ENCODE measurements around the gene DOCK2. TPM values are rescaled to one million over a fixed set of nuclear protein-coding genes. Genes with fewer than 3 reads are reported as not detected.
"Not testable (repeated sequence)": the region's sequence is repeated elsewhere in the genome, so short reads cannot be mapped to it uniquely, and the experiment has no call there.

Gene DOCK2
- total RNA-seq, 1 donor from 2014 or later: 214 TPM

- Mint-ChIP-seq H3K4me3 (no peak overlapping the region), H3K36me3 (ENCODE audit: low read depth) (peaks cover 51% of the 10 kb centered on the region), H3K27ac (peak overlapping the region; percentile 69), H3K4me1 (ENCODE audit: low read depth) (peaks cover 80% of the 10 kb centered on the region), H3K27me3 (ENCODE audit: insufficient read depth) (no peaks in the 10 kb centered on the region), H3K9me3 (no peaks in the 10 kb centered on the region)
- intact Hi-C loops (cut with micrococcal nuclease): loop anchor here (10.0 kb wide), 2 partner anchors 217 to 533 kb away; partner anchors contain the start of gene SPDL1
- no peak for DNase-seq (ENCODE audit: low spot score)
Measured at GRCh38 chr5:169801324-169801777, 164.3 kb downstream of the DOCK2 start.

GRCh38 chr5:169801781-169802180, 164.7 kb downstream of the DOCK2 start:
- H3K27ac Mint-ChIP-seq: peak overlapping the region; percentile 69
- H3K27me3 Mint-ChIP-seq (ENCODE audit: insufficient read depth): no peaks in the 10 kb centered on the region
- no peak overlapping the region for H3K4me3 Mint-ChIP-seq
- intact Hi-C loops (cut with micrococcal nuclease): loop anchor here (10.0 kb wide), 2 partner anchors 217 to 533 kb away; partner anchors contain the start of gene SPDL1
- peaks cover 80% of the 10 kb centered on the region for H3K4me1 Mint-ChIP-seq (ENCODE audit: low read depth)
- no peaks in the 10 kb centered on the region for H3K9me3 Mint-ChIP-seq
- peaks cover 46% of the 10 kb centered on the region for H3K36me3 Mint-ChIP-seq (ENCODE audit: low read depth)
- no peak for DNase-seq (ENCODE audit: low spot score)

GRCh38 chr5:169803077-169803981, 166.3 kb downstream of the DOCK2 start:
- intact Hi-C loops (cut with micrococcal nuclease): loop anchor here (10.0 kb wide), 2 partner anchors 219 to 531 kb away; partner anchors contain the start of gene SPDL1
- peaks cover 67% of the 10 kb centered on the region for H3K4me1 Mint-ChIP-seq (ENCODE audit: low read depth)
- H3K27me3 Mint-ChIP-seq (ENCODE audit: insufficient read depth): no peaks in the 10 kb centered on the region
- no peaks in the 10 kb centered on the region for H3K9me3 Mint-ChIP-seq
- peaks cover 41% of the 10 kb centered on the region for H3K36me3 Mint-ChIP-seq (ENCODE audit: low read depth)
- H3K27ac Mint-ChIP-seq: peak overlapping the region; percentile 47
- H3K4me3 Mint-ChIP-seq: no peak overlapping the region
- DNase-seq (ENCODE audit: low spot score): no peak

- DNase-seq (ENCODE audit: low spot score): no peak
- Mint-ChIP-seq H3K27me3 (ENCODE audit: insufficient read depth) (no peaks in the 10 kb centered on the region), H3K36me3 (ENCODE audit: low read depth) (peaks cover 36% of the 10 kb centered on the region), H3K9me3 (no peaks in the 10 kb centered on the region), H3K4me3 (peak overlapping the region; percentile 73), H3K4me1 (ENCODE audit: low read depth) (peaks cover 59% of the 10 kb centered on the region), H3K27ac (peak overlapping the region; percentile 97)
- intact Hi-C loops (cut with micrococcal nuclease): loop anchor here (1.0 to 10.0 kb wide), 11 partner anchors 9 to 1226 kb away; partner anchors contain the start of genes DOCK2, PANK3 and SPDL1
Measured at GRCh38 chr5:169804861-169805260, 167.8 kb downstream of the DOCK2 start.

- no peaks in the 10 kb centered on the region for H3K9me3 Mint-ChIP-seq
- DNase-seq (ENCODE audit: low spot score): peak; percentile 25
- no peaks in the 10 kb centered on the region for H3K27me3 Mint-ChIP-seq (ENCODE audit: insufficient read depth)
- H3K4me3 Mint-ChIP-seq: peak overlapping the region; percentile 51
- peaks cover 35% of the 10 kb centered on the region for H3K36me3 Mint-ChIP-seq (ENCODE audit: low read depth)
- peak overlapping the region; percentile 97 for H3K27ac Mint-ChIP-seq
- intact Hi-C loops (cut with micrococcal nuclease): loop anchor here (1.0 to 10.0 kb wide), 11 partner anchors 9 to 1226 kb away; partner anchors contain the start of genes DOCK2, PANK3 and SPDL1
- H3K4me1 Mint-ChIP-seq (ENCODE audit: low read depth): peaks cover 53% of the 10 kb centered on the region
Measured at GRCh38 chr5:169805527-169805934, 168.5 kb downstream of the DOCK2 start.

GRCh38 chr5:169805937-169806700, 169.0 kb downstream of the DOCK2 start:
- H3K4me1 Mint-ChIP-seq (ENCODE audit: low read depth): peaks cover 51% of the 10 kb centered on the region
- H3K27ac Mint-ChIP-seq: peak overlapping the region; percentile 97
- no peaks in the 10 kb centered on the region for H3K27me3 Mint-ChIP-seq (ENCODE audit: insufficient read depth)
- H3K4me3 Mint-ChIP-seq: peak overlapping the region; percentile 51
- no peaks in the 10 kb centered on the region for H3K9me3 Mint-ChIP-seq
- no peak for DNase-seq (ENCODE audit: low spot score)
- intact Hi-C loops (cut with micrococcal nuclease): loop anchor here (1.0 to 10.0 kb wide), 11 partner anchors 10 to 1227 kb away; partner anchors contain the start of genes DOCK2, PANK3 and SPDL1
- H3K36me3 Mint-ChIP-seq (ENCODE audit: low read depth): peaks cover 33% of the 10 kb centered on the region

GRCh38 chr5:169808118-169808581, 171.1 kb downstream of the DOCK2 start:
- Mint-ChIP-seq H3K36me3 (ENCODE audit: low read depth) (peaks cover 35% of the 10 kb centered on the region), H3K27ac (no peak overlapping the region), H3K9me3 (no peaks in the 10 kb centered on the region), H3K4me1 (ENCODE audit: low read depth) (peaks cover 34% of the 10 kb centered on the region), H3K27me3 (ENCODE audit: insufficient read depth) (no peaks in the 10 kb centered on the region), H3K4me3 (no peak overlapping the region)
- intact Hi-C loops (cut with micrococcal nuclease): loop anchor here (5.0 to 10.0 kb wide), 5 partner anchors 106 to 527 kb away; partner anchors contain the start of genes DOCK2 and SPDL1
- no peak for DNase-seq (ENCODE audit: low spot score)

GRCh38 chr5:169808880-169809279, 171.8 kb downstream of the DOCK2 start:
- DNase-seq (ENCODE audit: low spot score); H3K27me3 Mint-ChIP-seq (ENCODE audit: insufficient read depth); H3K27ac Mint-ChIP-seq; H3K9me3 Mint-ChIP-seq; H3K4me3 Mint-ChIP-seq: not testable (repeated sequence)
- Mint-ChIP-seq H3K4me1 (ENCODE audit: low read depth) (peaks cover 27% of the 10 kb centered on the region), H3K36me3 (ENCODE audit: low read depth) (peaks cover 34% of the 10 kb centered on the region)
- intact Hi-C loops (cut with micrococcal nuclease): loop anchor here (5.0 to 10.0 kb wide), 5 partner anchors 107 to 526 kb away; partner anchors contain the start of genes DOCK2 and SPDL1

GRCh38 chr5:169809281-169809680, 172.2 kb downstream of the DOCK2 start:
- peaks cover 35% of the 10 kb centered on the region for H3K36me3 Mint-ChIP-seq (ENCODE audit: low read depth)
- no peak for DNase-seq (ENCODE audit: low spot score)
- H3K4me1 Mint-ChIP-seq (ENCODE audit: low read depth): peaks cover 23% of the 10 kb centered on the region
- H3K27ac Mint-ChIP-seq: peak overlapping the region; percentile 65
- no peaks in the 10 kb centered on the region for H3K27me3 Mint-ChIP-seq (ENCODE audit: insufficient read depth)
- intact Hi-C loops (cut with micrococcal nuclease): loop anchor here (5.0 to 10.0 kb wide), 5 partner anchors 107 to 526 kb away; partner anchors contain the start of genes DOCK2 and SPDL1
- H3K4me3 Mint-ChIP-seq: no peak overlapping the region
- H3K9me3 Mint-ChIP-seq: no peaks in the 10 kb centered on the region

GRCh38 chr5:169810524-169810923, 173.4 kb downstream of the DOCK2 start:
- H3K4me1 Mint-ChIP-seq (ENCODE audit: low read depth): peaks cover 10% of the 10 kb centered on the region
- H3K27me3 Mint-ChIP-seq (ENCODE audit: insufficient read depth): no peaks in the 10 kb centered on the region
- peaks cover 23% of the 10 kb centered on the region for H3K36me3 Mint-ChIP-seq (ENCODE audit: low read depth)
- intact Hi-C loops (cut with micrococcal nuclease): no loop called here
- no peak overlapping the region for H3K27ac Mint-ChIP-seq
- no peak for DNase-seq (ENCODE audit: low spot score)
- H3K9me3 Mint-ChIP-seq: no peaks in the 10 kb centered on the region
- no peak overlapping the region for H3K4me3 Mint-ChIP-seq

GRCh38 chr5:169811023-169811422, 173.9 kb downstream of the DOCK2 start:
- no peak overlapping the region for H3K4me3 Mint-ChIP-seq
- DNase-seq (ENCODE audit: low spot score): no peak
- H3K4me1 Mint-ChIP-seq (ENCODE audit: low read depth): peaks cover 7% of the 10 kb centered on the region
- no peaks in the 10 kb centered on the region for H3K9me3 Mint-ChIP-seq
- no peaks in the 10 kb centered on the region for H3K27me3 Mint-ChIP-seq (ENCODE audit: insufficient read depth)
- intact Hi-C loops (cut with micrococcal nuclease): no loop called here
- H3K36me3 Mint-ChIP-seq (ENCODE audit: low read depth): peaks cover 25% of the 10 kb centered on the region
- H3K27ac Mint-ChIP-seq: no peak overlapping the region

GRCh38 chr5:169811680-169812079, 174.6 kb downstream of the DOCK2 start:
- no peak overlapping the region for H3K27ac Mint-ChIP-seq
- no peak for DNase-seq (ENCODE audit: low spot score)
- no peak overlapping the region for H3K4me3 Mint-ChIP-seq
- H3K9me3 Mint-ChIP-seq: no peaks in the 10 kb centered on the region
- peaks cover 9% of the 10 kb centered on the region for H3K4me1 Mint-ChIP-seq (ENCODE audit: low read depth)
- no peaks in the 10 kb centered on the region for H3K27me3 Mint-ChIP-seq (ENCODE audit: insufficient read depth)
- intact Hi-C loops (cut with micrococcal nuclease): no loop called here
- peaks cover 31% of the 10 kb centered on the region for H3K36me3 Mint-ChIP-seq (ENCODE audit: low read depth)
